Activated CD4-positive, alpha-beta T cell treated with anti-CD3 and anti-CD28 coated beads, Interleukin-2, amount 50 U/mL, for 1 hour (primary cell): ENCODE data around the gene SLC16A9.
"Not testable (repeated sequence)": the region's sequence is repeated elsewhere in the genome, so short reads cannot be mapped to it uniquely, and the experiment has no call there.

Source experiments
- DNase-seq: peaks from one replicate; pipeline ENCODE4 v3.0.0-alpha.2; 2020

SLC16A9 gene, protein sequence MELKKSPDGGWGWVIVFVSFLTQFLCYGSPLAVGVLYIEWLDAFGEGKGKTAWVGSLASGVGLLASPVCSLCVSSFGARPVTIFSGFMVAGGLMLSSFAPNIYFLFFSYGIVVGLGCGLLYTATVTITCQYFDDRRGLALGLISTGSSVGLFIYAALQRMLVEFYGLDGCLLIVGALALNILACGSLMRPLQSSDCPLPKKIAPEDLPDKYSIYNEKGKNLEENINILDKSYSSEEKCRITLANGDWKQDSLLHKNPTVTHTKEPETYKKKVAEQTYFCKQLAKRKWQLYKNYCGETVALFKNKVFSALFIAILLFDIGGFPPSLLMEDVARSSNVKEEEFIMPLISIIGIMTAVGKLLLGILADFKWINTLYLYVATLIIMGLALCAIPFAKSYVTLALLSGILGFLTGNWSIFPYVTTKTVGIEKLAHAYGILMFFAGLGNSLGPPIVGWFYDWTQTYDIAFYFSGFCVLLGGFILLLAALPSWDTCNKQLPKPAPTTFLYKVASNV

DNA sequence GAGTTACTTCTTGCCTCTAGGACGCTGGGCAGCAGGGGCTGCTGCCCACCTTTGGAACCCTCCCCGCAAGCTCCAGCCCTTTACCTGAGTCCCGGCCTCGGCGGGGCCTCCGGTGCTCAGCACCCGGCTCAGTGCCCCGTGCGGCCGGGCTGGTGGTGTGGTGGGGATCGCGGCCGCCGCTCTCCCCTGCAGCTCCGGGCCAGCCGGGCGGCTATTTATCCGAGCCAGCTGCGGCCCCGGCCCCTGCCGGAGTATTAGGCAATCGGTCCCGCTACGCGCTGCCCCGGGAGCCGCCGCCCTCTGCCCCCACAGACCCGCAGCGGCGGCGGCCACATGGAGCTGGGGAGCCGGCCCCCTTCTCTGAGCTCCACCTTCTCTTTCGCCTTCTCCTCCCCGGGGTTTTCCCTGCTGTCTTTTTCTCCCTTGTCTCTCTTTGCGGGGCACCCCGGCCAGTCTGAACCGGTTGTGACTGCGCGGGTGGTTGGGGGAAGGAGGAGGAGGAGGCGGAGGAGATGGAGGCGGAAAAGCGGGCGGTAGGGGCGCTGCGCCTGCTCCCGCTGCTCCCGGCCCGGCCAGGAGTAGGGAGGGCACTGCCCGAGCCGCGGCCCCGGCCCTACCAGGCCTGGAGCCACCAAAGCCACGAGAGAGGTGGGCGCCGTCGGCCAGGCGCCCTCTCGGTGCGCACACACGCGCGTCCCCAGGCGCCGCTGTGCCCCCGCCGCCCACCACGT, at the start of gene SLC16A9:
Gene SLC16A9 (minus strand): TSS at position 456 of the 731 bp plus-strand sequence. CDS start 25,559 bp downstream, outside the sequence.
- no peak for DNase-seq

DNA sequence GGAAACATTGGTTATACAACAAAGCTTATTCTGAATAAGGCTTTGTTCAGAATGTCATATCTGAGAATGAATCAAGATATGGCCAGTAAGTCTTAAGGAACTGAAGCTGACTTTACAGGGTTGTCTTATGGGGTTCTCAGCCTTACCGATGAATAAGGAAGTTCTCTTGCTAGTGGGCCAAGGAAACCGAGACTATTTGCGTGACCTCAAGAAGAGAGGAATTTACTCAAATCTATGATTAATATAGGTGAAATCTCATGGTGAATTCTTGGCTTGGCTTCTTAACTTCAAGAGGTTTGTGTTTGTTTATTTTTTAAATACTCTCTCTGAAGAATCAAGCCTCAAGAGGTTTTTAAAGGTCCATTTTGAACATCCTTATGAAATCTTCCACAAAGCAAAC, 48.3 kb upstream of the SLC16A9 start:
- DNase-seq: no peak

- DNase-seq: no peak
Measured at GRCh38 chr10:59754951-59755350, 45.3 kb upstream of the SLC16A9 start.

GRCh38 chr10:59753267-59753666, 43.6 kb upstream of the SLC16A9 start, which contains the start of gene MRLN:
TSS of gene MRLN (minus strand) at chr10:59753455.
- DNase-seq: no peak

- no peak for DNase-seq
Measured at GRCh38 chr10:59752278-59752940, 42.8 kb upstream of the SLC16A9 start.

GRCh38 chr10:59750155-59750945, 40.7 kb upstream of the SLC16A9 start:
- no peak for DNase-seq

DNA sequence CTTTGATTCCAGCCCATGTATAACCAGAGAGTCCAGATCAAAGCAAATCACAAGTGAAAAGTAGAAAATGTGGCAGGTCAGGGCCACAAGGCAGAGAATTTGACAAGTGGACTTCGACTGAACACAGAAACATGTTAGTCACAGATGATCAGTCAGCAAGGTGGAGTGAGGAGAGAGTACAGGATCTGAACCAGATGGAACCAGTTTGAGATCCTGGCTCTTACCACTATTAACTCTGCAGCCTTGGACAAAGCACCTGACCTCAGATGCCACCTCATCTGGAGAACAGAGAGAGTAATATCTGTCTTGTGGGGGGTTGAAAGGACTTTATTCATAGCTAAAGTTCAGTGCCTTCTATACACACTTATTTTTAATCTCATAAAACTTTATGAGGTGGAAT, 39.2 kb upstream of the SLC16A9 start:
- no peak for DNase-seq

DNA sequence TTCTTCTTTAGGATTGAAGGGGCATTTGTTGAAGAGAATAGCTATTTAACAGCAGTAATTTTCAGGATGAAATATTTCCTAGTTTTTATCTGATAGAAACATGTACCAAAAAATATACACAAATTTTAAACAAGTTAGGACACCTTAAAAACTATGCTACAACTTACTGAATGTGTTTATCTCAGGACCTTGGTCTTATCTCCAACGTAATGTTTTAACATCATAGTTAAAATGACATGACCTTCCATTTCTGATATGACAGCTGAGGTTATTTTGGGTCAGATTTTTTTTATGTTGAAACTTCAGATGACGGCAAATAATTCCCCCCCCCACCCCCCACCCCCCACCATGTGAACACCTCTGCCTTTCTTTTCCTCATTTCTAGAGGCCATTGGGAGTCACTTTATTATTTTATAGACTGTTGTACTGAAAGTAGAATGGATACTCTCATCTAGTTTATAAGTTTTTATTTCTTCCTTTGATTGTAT, 35.6 kb upstream of the SLC16A9 start:
- no peak for DNase-seq

- DNase-seq: not testable (repeated sequence)
Measured at GRCh38 chr10:59744762-59745161, 35.1 kb upstream of the SLC16A9 start.

GRCh38 chr10:59744156-59744555, 34.5 kb upstream of the SLC16A9 start:
- DNase-seq: not testable (repeated sequence)

DNA sequence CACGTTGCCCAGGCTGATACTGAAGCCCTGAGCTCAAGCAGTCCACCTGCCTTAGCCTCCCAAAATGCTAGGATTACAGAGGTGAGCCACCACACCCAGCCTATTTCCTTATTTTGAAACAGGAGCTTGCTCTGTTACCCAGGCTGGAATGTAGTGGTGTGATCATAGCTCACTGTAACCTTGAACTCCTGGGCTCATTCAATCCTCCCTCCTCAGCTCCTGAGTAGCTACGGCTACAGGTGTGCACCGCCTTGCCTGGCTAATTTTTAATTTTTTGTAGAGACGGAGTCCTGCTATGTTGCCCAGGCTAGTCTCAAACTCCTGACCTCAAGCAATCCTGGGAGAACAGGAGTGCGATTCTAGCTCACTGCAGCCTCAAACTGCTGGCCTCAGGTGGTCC, 31.9 kb upstream of the SLC16A9 start:
- DNase-seq: no peak

DNA sequence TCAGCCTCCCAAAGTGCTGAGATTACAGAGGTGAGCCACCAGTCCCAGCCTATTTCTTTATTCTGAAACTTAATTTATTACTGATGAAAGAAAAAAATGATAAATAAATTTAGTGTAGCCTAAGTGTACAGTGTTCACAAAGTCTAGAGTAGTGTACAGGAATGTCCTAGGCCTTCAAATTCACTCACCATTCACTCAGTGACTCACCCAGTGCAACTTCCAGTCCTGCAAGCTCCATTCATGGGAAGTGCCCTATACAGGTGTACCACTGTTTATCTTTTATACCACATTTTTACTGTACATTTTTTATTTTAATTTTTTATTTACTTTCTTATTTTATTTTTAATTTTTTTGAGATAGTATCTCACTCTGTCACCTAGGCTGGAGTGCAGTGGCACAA, 31.4 kb upstream of the SLC16A9 start:
- DNase-seq: no peak

DNA sequence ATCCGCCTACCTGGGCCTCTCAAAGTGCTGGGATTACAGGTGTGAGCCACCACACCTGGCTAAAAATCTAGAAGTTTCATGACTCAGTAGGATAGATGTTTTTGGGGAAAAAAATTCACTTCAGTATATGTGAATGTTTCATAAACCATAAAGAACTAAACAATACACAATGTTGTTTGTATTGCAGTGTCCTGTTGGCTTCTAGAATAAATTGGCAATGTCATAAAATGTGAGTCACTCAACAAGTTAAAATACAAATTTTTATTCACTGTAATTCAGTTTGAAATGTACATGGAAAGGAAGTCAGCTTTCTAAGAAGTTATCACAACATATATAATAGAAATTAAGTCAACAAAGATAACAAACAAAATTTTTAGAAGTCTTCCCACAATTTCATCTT, 27.1 kb upstream of the SLC16A9 start:
- no peak for DNase-seq

GRCh38 chr10:59735296-59735695, 25.6 kb upstream of the SLC16A9 start:
- no peak for DNase-seq

- DNase-seq: no peak
Measured at GRCh38 chr10:59734014-59734462, 24.4 kb upstream of the SLC16A9 start.

- not testable (repeated sequence) for DNase-seq
Measured at GRCh38 chr10:59733321-59734013, 23.8 kb upstream of the SLC16A9 start.

DNA sequence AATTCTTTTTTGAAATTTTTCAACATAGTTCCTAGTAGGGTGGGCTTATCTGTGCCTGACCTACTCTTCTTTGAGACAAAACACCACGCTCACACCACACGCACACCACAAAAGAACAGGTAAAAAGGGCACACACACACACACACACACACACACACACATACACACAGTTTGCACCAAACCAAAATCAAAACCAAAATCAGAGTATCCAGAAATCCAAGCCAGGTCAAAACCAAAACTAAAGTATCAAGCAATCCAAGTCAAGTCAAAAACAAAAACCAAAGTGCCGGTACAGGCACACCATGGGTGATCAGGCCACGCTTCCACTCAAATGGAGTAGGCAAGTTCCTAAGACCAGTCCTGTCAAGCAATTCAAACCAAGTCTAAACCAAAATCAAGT, 23.2 kb upstream of the SLC16A9 start:
- DNase-seq: not testable (repeated sequence)

- not testable (repeated sequence) for DNase-seq
Measured at GRCh38 chr10:59729167-59729566, 19.5 kb upstream of the SLC16A9 start.

GRCh38 chr10:59724098-59724938, 14.7 kb upstream of the SLC16A9 start:
- DNase-seq: no peak

GRCh38 chr10:59720377-59720776, 10.7 kb upstream of the SLC16A9 start:
- DNase-seq: no peak

DNA sequence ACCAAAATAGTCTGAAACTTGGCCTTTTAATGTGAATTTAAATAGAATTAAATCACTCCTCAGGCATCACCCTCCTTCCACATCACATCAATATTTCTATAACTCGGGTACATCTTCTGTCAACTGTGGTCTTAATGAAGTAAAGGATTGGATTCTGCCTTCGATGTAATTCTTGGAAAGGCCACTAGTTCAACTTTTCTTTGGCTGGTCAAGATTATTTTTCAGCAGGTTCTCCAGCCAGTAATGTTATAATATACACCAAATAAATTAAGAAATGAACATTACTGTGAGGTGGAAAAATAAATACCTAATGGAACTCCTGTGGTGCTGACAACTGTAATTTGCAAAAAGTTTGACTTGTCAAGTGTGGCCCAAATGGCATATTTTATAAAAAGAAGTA, 9.7 kb upstream of the SLC16A9 start:
- no peak for DNase-seq
